K562 (cell line): ENCODE data around the gene HSPA1L. TPM values are rescaled to one million over a fixed set of nuclear protein-coding genes. Genes with fewer than 3 reads are reported as not detected.

Experiments used
- ELK3 ChIP-seq: fragments of 450-650 bp; formaldehyde crosslinking; IDR thresholded peaks from 2 replicates; pipeline ENCODE4 v1.4.0; 2020; ENCODE audit warnings: mild to moderate bottlenecking
- EP400 ChIP-seq: fragments of 450-650 bp; IDR thresholded peaks from 2 replicates; pipeline ENCODE4 v1.6.1; 2017; ENCODE audit warnings: antibody characterized with exemption, mild to moderate bottlenecking, moderate library complexity
- MYBL2 ChIP-seq, 2 experiments: fragments of 450-650 bp in 1 of 2; sonication (generic) in 1 of 2; formaldehyde crosslinking in 1 of 2; IDR thresholded peaks; 2 replicates each; pipeline versions ENCODE4 v1.6.1 to v1.8.1; 2017 to 2022; ENCODE audit warnings: borderline replicate concordance in 1 of 2, inconsistent platforms in 1 of 2, low read depth in 1 of 2, mild to moderate bottlenecking in 1 of 2, missing genetic modification reagents in 1 of 2, moderate library complexity in 1 of 2
- NELFE ChIP-seq: IDR thresholded peaks from 2 replicates; pipeline ENCODE4 v1.6.1; 2011; ENCODE audit warnings: mild to moderate bottlenecking; ENCODE audit not compliant: insufficient read depth, insufficient read length
- NFE2L1 ChIP-seq: fragments of 450-650 bp; IDR thresholded peaks from 2 replicates; pipeline ENCODE4 v1.6.1; 2016; ENCODE audit warnings: missing genetic modification characterization, low read depth, mild to moderate bottlenecking, missing compliant biosample characterization, moderate library complexity, borderline replicate concordance
- RNF2 ChIP-seq: sonication (generic); IDR thresholded peaks from 2 replicates; pipeline ENCODE4 v1.6.1; 2016
- SMAD3 ChIP-seq: fragments of 450-650 bp; formaldehyde crosslinking; conservative IDR thresholded peaks from 2 replicates; pipeline ENCODE4 v1.4.0; 2020; ENCODE audit warnings: mild to moderate bottlenecking
- SNAPC5 ChIP-seq: fragments of 250-450 bp; sonication (Bioruptor Pico); IDR thresholded peaks from 2 replicates; pipeline ENCODE4 v1.8.0; 2021; ENCODE audit warnings: moderate library complexity, mild to moderate bottlenecking, inconsistent platforms
- TSHZ1 ChIP-seq: fragments of 250-450 bp; sonication (Bioruptor Pico); IDR thresholded peaks from 2 replicates; pipeline ENCODE4 v1.4.0; 2020; ENCODE audit warnings: mild to moderate bottlenecking, moderate library complexity
- ZKSCAN8 ChIP-seq: fragments of 200-800 bp; sonication (Bioruptor generic); IDR thresholded peaks from 2 replicates; pipeline ENCODE4 v1.6.1; 2016; ENCODE audit warnings: missing genetic modification characterization, missing compliant biosample characterization
- ZNF263 ChIP-seq: sonication (generic); formaldehyde crosslinking; IDR thresholded peaks from 2 replicates; pipeline ENCODE4 v1.8.0; 2022; ENCODE audit warnings: mild to moderate bottlenecking, missing genetic modification reagents, borderline replicate concordance
- ZNF347 ChIP-seq: fragments of 450-650 bp; formaldehyde crosslinking; IDR thresholded peaks from 2 replicates; pipeline ENCODE4 v1.4.0; 2020; ENCODE audit warnings: low read depth, mild to moderate bottlenecking, moderate library complexity
- ZNF395 ChIP-seq: fragments of 200-800 bp; sonication (Bioruptor generic); IDR thresholded peaks from 2 replicates; pipeline ENCODE4 v1.6.1; 2017; ENCODE audit warnings: missing genetic modification characterization, missing compliant biosample characterization
- ZNF592 ChIP-seq: fragments of 450-650 bp; IDR thresholded peaks from 2 replicates; pipeline ENCODE4 v1.6.1; 2017; ENCODE audit warnings: antibody characterized with exemption, mild to moderate bottlenecking
- polyA plus RNA-seq, 8 experiments: library from polyadenylated mRNA; depleted of rRNA in 4 of 8; stranded (reverse) in 5 of 8; unstranded in 3 of 8; fragments of >200 nt; fragmentation: Nextera tagmentation in 2 of 8; fragmentation: Illumina TruSeq in 1 of 8; extraction: Ambion mirVana in 2 of 8; extraction: Trizol in 1 of 8; gene quantifications; 2 replicates each; pipeline versions ENCODE4 v1.2.1 to v1.2.3, GENCODE V29; 2011 to 2014; ENCODE audit warnings: inconsistent platforms in 1 of 8, missing spikeins in 1 of 8
- total RNA-seq, 7 experiments: library from RNA; depleted of rRNA in 6 of 7; stranded (reverse); fragments of >200 nt in 6 of 7; fragmentation: Illumina TruSeq in 2 of 7; extraction: Trizol in 2 of 7; gene quantifications; 2 replicates each; pipeline versions ENCODE4 v1.2.1 to v1.2.3, GENCODE V29; 2011 to 2021; ENCODE audit warnings: low replicate concordance in 1 of 7

The HSPA1L gene
- total and polyA plus RNA-seq, 9 of the 15 experiments (the other 6 are each of a cell fraction or from before 2014, with no cell fraction given), result 0.14 to 2.1 (median 1.3) TPM

- TF ChIP-seq EP400, result no peak
- peak; percentile 73; the same call in 1 of the 2 replicates for TF ChIP-seq ELK3 (CRISPR knock-in tag)
- no peak for TF ChIP-seq MYBL2 (IDR thresholded peaks at IDR 0.05; ENCODE audit: low read depth)
- TF ChIP-seq MYBL2 (CRISPR knock-in tag; IDR thresholded peaks at IDR 0.05; ENCODE audit: borderline replicate concordance), result no peak
- no peak for TF ChIP-seq ZKSCAN8 (CRISPR knock-in tag)
- 0 out of 2 replicates have a peak, but pooled peaks have one; percentile 44 for TF ChIP-seq SNAPC5 (CRISPR knock-in tag)
- peak; percentile 70; the same call in 1 of the 2 replicates for TF ChIP-seq SMAD3 (CRISPR knock-in tag)
- TF ChIP-seq ZNF592, result no peak
- peak; percentile 60; the same call in 1 of the 2 replicates for TF ChIP-seq TSHZ1
- peak; percentile 77; the same call in 1 of the 2 replicates for TF ChIP-seq RNF2
- no peak; the same call in 1 of the 2 replicates for TF ChIP-seq ZNF347
- TF ChIP-seq ZNF263 (CRISPR knock-in tag), result peak; percentile 62; the same call in 1 of the 2 replicates
- peak; percentile 83 for TF ChIP-seq NELFE
- TF ChIP-seq NFE2L1 (tag), result no peak; the same call in 1 of the 2 replicates
- TF ChIP-seq ZNF395 (CRISPR knock-in tag), result no peak
Measured at GRCh38 chr6:31834367-31835250, 19.5 kb upstream of the HSPA1L start (continued).
